ENCODE data around the gene CLDN3.

CLDN3 gene

DNA sequence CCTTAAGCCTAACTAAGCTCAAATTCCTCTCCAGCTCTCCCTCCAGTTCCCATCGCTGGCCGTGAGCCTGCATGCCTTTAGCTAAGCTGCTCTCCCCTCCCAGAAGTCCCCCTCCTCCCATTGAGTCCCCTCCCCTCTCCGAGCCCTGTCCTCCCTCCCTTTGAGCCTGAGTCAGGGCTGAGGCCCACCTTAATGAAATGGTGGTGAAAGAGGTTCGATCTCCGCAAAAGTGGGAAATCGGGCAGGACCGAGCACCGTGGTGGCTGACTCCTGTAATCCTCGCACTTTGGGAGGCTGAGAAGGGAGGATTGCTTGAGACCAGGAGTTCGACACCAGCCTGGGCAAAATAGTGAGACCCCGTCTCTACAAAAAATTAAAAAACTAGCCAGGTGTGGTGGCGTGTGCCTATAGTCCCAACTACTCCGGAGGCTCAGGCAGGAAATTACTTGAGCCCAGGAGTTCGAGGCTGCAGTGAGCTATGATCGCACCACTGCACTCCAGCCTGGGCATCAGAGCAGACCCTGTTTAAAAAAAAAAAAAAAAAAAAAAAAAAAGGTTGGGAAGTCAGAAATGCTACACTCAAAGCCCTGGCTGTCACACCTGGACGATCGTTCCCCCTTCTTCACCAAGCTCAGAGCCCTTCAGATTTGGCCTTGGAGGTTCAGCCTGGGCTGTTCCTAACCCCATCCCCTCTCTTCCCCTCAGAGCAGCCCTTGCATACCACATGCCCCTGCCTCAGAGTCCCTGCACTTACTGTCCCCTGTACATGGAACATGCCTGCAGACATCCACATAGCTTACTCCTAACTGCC, 995 bp upstream of the CLDN3 start:
- DNase-seq, result no peak

DNA sequence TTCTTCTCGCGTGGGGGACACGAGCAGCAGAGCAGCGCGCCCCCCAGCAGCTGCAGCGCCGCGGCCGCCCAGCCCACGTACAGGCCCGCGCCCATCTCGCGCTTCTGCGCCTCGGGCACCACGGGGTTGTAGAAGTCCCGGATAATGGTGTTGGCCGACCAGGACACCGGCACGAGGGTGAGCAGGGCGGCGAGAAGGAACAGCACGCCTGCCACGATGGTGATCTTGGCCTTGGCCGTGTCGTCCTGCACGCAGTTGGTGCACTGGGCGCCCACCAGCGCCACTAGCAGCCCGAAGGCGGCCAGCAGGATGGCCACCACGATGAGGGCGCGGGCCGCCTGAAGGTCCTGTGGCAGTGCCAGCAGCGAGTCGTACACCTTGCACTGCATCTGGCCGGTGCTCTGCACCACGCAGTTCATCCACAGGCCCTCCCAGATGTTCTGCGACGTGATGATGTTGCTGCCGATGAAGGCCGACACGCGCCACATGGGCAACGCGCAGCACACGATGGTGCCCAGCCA, 529 bp downstream of the CLDN3 start:
- DNase-seq, result no peak

DNA sequence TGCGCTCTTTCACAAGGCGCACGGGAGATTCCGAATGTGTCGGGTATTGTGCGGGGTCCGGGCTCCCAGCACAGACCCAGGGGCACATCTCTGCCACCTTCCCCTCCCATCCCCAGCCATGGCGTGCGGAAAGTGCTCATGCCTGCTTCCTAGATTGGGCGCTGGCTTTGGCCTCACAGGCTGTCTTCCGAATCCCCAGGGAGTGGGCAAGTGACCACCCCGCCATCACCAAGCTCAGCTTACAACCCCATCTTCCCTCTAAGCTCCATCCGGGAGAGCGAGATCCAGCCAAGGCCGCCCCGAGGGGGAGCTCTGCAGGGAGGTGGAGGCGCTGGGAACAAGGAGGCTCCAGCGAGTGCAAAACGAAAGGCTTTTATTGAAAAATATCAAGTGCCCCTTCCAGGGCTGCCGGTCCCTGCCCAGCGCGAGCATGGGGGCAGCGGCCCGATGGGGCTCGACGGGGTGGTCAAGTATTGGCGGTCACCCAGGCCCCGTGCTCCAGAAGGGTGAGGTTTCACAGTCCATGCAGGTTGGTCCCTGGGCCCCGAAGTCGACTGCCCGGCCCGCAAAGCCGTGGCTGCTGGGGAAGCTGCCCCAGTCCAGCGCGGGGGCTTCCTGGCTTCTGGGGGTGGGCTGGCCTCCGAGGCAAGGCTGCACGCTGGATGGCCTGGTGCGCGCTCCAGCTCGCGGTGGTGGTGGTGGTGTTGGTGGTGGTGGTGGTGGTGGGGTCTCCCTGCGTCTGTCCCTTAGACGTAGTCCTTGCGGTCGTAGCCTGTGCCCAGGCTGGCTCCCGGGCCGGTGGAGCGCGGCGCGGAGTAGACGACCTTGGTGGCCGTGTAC, 1.2 kb downstream of the CLDN3 start:
- no peak for DNase-seq

DNA sequence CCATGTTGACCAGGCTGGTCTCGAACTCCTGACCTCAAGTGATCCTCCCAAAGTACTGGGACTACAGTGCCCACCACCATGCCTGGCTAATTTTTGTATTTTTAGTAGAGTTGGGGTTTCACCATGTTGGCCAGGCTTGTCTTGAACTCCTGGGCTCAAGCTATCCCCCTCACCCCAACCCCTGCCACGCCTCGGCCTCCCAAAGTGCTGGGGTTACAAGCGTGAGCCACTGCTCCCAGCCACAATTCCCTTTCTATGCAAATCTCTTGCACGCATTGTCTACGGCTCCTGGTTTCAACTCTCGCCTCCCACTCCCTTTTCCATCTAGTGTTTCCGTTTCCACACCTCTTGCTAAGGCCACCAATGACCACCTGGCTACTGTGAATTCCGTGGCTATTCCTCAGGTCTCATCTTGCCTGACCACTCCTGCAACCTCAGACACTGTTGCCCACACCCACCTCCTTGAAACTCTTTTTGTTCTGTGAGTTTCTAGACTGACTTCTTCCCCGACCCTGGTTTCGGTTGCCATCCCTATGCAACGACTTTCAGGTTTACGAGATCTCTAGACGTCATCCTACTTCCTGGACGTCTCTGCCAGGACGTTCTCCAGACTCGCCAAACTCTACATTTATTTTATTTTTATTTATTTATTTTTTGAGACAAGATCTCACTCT, 3.4 kb downstream of the CLDN3 start:
- no peak for DNase-seq

DNA sequence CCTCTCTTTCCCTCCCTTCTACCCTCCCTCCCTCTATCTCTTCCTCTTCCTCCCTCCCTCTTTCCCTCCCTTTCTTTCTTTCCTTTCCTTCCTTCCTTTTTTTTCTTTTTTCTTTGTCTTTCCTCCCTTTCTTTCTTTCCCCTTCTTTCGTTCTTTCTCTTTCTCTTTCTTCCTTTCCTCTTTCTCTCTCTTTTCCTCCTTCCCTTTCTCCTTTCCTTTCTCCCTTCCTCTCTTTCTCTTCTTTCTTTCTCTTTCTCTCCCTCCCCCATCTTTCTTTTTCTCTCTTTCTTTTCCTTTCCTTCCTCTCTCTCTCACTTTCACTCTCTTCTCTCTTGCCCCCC, 7.4 kb downstream of the CLDN3 start:
- DNase-seq, result no peak

DNA sequence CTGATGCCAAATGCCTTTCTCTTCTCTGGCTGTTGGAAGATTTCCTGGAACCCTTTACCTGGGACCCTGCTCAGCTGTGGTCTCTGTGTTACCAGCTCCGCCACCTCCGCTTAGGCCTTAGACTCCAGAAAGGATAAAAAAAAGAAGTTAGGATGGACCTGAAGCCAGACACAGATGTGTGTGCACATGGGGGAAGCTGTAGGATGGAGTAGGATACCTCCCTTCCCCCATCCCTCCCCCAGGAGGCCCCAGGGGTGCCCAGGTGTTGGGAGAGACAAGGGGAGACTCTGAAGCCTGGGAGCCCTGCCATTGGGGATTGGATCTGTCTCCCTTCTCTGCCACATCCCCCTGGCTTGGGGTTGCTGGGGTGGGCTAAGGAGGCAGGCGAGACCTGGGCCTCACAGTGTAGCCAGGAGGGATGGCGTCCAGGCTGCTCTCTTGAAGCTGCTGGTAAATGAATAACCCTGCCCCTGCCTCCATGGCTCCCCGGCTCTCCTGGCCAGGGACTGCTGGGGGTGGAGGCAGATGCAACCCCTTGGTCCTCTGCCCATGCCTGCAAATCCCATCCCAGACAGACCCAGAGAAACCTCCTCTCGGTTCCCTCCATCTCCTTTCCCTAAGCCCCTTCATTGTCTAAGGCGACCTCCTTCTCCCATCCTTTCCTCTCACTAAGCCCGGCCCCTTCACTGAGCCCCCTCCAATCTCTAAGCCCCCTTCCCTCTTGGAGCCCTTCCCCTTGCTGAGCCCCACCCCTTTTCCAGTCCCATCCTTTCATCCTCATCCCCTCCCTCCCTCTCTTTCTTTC, 8.0 kb downstream of the CLDN3 start:
- no peak for DNase-seq

DNA sequence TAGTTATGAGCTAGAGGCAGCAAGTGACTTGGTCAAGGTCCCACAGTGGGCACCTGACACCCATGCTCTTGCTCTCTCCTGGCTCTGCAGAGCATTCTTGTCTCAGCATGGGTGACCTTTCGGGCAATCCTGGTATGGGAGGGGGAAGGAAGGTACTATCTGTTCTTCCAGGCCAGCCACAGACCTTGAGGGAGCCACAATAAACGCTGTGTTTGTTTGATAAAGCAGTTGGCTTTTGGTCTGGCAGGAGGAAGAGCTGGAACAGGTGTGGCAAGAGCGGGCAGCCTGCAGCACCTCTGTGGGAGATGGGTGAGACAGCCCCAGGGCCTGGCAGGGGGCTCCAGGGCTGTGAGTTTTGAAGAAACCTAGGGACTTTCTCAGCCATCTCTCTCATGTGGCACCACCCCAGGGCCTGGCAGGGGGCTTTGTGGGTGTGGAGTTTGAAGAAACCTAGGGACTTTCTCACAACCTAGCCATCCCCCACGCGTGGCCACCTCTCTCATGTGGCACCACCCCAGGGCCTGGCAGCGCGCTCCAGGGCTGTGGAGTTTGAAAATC, 11.4 kb downstream of the CLDN3 start:
- no peak for DNase-seq

DNA sequence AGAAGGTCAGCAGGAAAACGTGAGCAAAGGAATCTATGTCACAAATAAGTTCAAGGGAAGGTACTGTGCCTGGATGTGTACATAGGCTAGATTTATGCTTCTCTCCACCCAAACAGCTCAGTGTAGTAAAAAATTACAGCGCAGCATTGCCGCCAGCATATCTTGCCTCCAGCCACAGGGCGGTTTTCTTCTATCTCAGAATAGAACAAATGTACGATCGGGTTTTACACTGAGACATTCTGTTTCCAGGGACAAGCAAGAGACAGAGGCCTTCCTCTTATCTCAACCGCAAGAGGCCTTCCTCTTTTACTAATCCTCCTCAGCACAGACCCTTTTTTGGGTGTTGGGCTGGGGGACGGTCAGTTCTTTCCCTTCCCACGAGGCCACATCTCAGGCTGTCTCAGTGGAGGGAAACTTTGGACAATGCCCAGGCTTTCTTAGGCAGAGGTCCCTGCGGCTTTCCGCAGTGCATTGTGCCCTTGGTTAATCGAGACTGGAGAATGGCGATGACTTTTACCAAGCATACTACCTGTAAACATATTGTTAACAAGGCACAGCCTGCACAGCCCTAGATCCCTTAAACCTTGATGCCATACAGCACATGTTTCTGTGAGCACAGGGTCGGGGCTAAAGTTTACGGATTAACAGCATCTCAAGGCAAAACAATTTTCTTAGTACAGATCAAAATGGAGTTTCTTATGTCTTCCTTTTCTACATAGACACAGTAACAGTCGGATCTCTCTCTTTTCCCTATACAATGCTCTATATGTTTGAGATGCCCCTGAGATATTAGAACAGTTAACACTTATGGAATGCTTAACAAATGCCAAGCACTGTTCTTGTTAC, 19.9 kb downstream of the CLDN3 start:
- DNase-seq, result no peak

DNA sequence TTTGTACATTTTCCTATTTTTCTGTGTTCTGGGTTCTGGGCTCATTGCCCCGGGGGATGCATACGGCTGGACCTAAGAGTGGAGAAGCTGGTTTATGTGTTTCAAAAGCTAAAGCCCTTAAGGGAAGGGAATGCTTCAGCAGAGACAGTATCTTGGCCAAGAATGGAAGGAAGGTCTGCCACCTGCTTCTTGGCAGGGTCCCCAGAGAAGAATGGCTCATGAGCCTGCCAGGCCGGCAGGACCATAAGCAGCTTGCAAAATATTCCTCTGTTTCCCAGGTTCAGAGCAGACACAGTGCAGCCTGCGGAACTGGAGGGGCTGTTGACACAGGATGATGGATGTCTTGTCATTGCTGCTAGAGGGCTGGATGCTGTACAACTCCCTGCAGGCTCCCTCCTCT, 23.7 kb downstream of the CLDN3 start:
- no peak for DNase-seq

DNA sequence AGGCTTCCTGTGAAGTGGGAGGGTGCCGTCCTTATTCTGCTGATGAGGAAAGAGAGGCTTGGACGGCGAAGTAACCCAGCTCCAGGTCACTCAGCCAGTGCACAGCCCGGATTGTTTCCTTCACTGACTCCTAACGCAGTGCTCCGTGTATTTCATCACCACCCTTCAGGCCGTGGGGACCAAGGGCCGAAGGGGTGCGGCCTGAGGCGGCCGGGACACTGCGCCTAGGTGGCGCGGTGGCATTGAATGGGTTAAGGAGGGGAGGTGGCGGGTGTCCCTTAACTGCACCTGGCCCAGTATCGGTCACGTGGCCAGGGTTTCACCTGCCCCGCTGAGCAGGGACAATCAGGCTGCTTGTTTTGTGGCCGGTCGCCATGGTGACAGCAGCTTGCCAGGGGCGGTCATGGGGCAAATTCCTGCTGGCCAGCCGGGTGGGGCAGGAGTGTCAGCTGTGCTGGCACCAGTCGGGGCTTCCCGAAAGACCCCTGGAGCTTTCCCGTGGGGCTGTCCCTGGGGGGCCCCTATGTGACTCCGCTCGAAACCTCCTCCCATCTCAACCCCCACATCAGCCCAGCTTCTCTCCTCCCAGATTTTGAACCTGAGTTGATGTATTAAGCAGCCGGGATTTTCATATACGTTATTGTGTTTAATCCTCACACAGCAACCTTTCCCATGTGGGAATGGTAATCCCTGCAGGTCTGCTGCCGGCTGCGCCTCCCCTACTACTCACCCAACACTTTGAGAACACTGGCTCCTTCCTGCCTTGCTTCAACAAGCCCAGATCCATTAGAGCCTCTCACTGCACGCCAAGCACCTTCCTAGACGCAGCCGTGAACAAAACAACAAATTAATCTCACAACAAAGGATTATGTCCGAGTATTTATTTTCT, 27.1 kb downstream of the CLDN3 start:
- peak; percentile 45 for DNase-seq

DNA sequence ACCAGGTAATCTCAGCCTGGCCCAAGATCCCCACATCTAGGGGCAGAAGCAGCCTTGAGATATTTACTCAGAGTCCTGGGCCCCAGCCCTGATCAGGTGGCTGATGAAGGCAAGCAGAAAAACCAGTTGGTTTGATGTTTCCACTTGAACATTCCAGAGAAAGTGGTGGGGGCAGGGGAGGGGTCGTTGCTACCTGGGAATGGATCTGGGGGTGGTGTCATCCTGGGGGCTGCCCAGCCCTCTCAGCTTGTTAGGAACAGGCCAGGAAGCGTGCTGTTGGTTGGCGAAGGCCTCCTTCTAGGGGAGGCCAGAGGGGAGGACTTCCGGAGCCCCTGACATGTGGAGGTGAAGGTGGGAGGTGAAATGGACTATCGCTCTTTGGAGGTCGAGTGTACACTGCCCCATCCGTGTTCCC, 27.7 kb downstream of the CLDN3 start:
- DNase-seq, result no peak

DNA sequence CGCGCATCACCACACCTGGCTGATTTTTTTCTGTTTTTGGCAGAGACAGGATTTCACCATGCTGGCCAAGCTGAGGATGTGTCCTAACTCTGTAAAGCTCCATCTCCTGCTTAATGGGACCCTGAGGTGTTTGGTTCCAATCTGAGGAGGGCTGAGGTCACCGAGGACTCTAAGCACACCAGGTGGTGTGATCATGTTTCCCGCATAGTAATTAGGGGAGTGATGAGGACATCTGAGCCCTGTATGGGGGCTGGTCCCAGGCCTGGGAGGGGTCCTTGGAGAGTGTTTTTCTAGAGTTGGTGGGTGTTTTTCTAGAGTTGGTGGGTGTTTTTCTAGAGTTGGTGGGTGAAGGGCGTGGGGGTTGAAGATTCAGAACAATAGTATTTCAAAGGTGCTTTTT, 28.5 kb downstream of the CLDN3 start:
- DNase-seq, result no peak

DNA sequence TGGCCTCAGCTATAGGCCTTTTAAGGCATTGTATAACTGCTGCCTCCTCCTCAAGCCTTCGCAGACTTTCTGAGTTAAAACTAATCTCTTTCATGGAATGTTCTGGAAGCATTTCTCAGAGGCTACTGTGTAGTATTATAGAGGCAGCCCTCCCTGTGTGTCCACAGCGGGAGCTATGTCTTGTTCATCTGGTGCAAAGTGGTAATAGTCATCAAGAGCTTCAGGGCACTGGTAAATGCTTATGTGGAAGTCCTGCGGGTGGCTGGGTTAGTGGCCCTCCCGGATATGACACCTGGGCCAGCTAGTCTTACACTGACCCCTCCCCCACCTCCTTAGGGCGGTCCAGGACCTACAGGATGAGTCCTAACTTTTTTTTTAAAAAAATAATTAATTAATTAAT, 29.3 kb downstream of the CLDN3 start:
- no peak for DNase-seq

DNA sequence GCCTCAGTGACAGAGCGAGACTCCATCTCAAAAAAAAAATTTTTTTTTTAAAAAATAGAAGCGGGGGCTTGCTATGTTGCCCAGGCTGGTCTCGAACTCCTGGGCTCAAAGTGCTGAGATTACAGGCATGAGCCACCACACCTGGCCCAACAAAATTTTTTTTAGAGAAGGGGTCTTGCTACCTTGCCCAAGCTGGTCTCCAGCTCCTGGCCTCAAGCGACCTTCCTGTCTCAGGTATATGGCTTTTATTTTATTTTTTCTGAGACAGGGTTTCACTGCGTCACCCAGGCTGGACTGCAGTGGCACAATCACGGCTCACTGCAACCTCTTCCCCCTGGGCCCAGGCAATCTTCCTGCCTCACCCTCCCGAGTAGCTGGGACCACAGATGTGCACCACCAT, 29.9 kb downstream of the CLDN3 start:
- DNase-seq, result no peak

DNA sequence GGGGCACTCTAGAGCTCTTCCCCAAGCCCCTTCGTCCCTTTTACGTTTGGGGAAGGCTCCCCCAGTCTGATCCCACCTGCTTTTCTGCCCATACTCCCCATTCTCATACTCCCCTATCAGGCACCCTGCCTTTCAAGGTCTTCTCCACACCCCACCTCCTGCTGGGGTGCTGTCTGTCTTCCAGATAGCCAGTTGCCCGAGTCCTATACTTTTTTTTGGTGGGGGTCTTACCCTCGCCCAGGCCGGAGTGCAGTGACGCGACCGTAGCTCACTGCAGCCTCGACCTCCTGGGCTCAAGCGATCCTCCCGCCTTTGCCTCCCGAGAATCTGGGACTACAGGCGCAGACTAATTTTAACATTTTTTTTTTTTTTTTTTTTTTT, 30.7 kb downstream of the CLDN3 start:
- no peak for DNase-seq

DNA sequence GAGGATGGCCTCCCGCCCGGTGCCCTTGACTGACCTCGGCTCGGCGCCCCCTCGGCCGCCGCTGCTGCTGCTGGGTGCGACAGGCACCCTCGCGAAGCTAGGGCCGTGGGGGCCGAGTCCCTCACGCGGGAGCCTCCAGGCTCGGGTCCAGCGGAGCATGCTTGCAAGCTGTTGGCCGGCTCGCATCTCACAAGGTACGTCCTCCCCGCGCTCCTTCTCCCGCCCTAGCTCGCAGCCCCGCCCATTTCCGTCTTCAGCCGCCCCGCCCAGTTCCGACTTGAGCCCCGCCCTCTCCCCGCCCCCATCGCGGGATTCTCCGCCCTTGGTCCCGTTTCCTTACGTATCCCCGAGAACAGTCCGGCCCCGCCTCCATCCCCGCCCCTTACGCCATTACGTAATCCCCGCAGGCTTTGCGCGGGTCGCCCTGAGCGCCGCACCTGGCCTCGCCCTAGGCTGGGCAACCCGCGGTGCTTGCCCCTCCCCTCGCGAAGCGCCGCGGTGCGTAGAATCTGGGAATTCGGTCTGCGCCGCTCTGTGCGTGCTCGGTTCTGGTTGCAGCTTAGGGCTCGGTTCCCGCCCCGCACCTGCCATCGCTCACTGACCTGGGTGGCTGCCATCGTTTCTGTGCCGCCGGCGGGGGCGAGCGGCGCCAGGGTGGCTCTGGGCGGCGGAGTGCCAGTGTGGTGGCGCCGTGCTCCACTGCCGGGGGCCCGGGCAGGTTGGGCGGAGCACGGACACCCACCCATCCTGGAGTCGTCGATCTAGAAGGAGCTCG, 31.3 kb downstream of the CLDN3 start, which contains the start of gene ABHD11:
Gene ABHD11, minus strand, starts transcription at position 191 of the 775 bp plus-strand sequence. Its CDS starts 32 bp downstream, at position 159.
- peak; percentile 96 for DNase-seq

DNA sequence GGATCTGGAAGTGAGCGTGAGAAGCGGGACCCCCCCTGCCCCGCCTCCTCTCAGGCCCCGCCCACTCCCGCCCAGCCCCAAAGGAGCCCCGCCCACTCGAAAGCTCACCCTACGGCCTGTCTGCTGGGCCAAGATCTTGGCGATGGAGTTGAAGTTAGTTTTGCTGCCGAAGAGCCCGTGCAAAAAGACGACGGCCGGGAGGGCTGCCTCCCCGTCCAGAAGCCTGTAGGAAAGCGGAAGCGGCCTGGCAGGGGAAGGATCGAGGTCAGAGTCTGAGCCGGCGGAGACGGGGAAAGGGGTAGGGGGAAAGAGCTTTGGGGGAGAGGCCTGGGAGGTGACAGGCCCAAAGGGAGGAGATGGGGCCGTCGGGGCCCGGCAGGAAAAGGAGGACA, 31.9 kb downstream of the CLDN3 start:
- DNase-seq, result peak; percentile 58

DNA sequence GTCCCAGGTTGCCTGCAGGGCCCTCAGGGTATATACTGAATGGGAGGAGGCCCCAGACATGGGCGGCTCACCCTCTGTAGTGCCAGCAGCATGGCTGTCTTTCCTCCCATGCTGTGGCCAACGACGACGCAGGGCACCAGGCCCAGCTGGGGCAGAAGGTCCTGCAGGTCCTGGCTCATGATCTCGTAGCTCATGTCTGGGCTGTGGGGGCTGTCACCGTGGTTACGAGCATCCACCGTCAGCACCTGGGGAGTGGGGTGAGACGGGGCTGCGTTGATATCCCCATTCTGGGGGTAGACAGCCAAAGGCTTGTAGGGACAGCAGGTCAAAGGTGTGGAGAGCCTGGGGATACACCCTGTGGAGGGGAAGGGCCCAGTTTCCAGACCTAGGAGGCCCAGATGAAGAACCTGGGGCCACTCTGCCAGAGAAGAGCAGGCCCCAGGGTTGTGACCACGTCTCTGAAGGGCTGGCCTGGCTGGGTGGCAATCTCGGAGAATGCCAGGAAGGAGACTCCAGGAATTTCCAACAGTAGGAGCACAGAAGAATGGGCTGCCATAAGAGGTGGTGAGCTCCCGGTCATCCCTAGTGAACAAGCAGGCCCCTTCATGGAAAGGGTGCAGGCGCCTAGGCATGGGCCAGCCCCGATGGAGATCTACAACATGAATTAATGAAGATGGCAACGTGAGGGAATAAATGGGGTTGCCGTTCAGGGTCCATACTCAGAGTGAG, 32.4 kb downstream of the CLDN3 start:
- DNase-seq, result no peak

DNA sequence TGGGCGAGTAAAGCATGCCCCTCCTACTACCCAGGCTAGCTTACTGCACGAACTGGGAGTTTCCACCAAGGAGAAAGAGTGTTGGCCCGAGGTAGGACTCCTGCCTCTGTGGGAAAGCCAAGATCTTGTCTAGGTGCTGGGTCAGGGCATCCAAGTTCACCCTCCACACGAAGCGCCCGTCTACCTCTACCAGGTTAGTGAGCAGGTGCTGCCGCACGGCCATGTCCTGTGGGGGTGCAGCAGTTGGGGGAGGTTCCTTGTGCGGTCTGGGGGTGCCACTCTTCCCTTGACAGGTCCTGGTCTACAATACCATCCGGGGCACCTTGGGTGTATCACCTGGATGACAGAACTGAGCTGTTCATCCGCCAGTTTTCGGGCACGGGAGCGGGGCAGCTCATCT, 33.2 kb downstream of the CLDN3 start:
- no peak for DNase-seq
